Neuron (in vitro differentiated cells): ENCODE measurements around the gene ATRNL1.
A peak's percentile ranks its signal among the peaks of the same experiment; 100 is the strongest.
"Not testable (repeated sequence)": the region's sequence is repeated elsewhere in the genome, so short reads cannot be mapped to it uniquely, and the experiment has no call there.

ENCODE experiments used
- H2AFZ ChIP-seq: one replicate; pipeline ENCODE4 v1.6.1; 2013; ENCODE audit warnings: low read depth, mild to moderate bottlenecking, inconsistent platforms, low read length, moderate library complexity
- H3K27me3 ChIP-seq: one replicate; pipeline ENCODE4 v1.6.1; 2013; ENCODE audit warnings: low read length; ENCODE audit not compliant: insufficient read depth
- H3K36me3 ChIP-seq: one replicate; pipeline ENCODE4 v1.6.1; 2013; ENCODE audit warnings: low read length; ENCODE audit not compliant: insufficient read depth
- H3K4me1 ChIP-seq: one replicate; pipeline ENCODE4 v1.6.1; 2013; ENCODE audit warnings: low read length; ENCODE audit not compliant: insufficient read depth
- H3K4me3 ChIP-seq: 2 replicates; pipeline ENCODE4 v1.5.1; 2013; ENCODE audit warnings: mild to moderate bottlenecking, low read length, moderate library complexity
- H3K9me3 ChIP-seq: one replicate; pipeline ENCODE4 v1.6.1; 2013; ENCODE audit warnings: low read length

ATRNL1 gene

GRCh38 chr10:115095758-115096157 is 2.6 kb downstream of the ATRNL1 start:
- peak overlapping the region; percentile 5 for H3K4me3 ChIP-seq
- H3K4me1 ChIP-seq: peaks cover 28% of the 10 kb centered on the region
- H2AFZ ChIP-seq: no peak overlapping the region
- H3K27me3 ChIP-seq: no peaks in the 10 kb centered on the region
- no peaks in the 10 kb centered on the region for H3K36me3 ChIP-seq
- H3K9me3 ChIP-seq: no peaks in the 10 kb centered on the region

GRCh38 chr10:115103700-115104099 is 10.5 kb downstream of the ATRNL1 start:
- H2AFZ ChIP-seq: no peak overlapping the region
- H3K4me1 ChIP-seq: no peaks in the 10 kb centered on the region
- no peak overlapping the region for H3K4me3 ChIP-seq
- H3K36me3 ChIP-seq: no peaks in the 10 kb centered on the region
- H3K27me3 ChIP-seq: no peaks in the 10 kb centered on the region
- peaks cover 19% of the 10 kb centered on the region for H3K9me3 ChIP-seq

GRCh38 chr10:115105411-115105810 is 12.2 kb downstream of the ATRNL1 start:
- H3K36me3 ChIP-seq, H3K27me3 ChIP-seq, H3K4me3 ChIP-seq, H3K4me1 ChIP-seq, H2AFZ ChIP-seq: not testable (repeated sequence)
- peaks cover 19% of the 10 kb centered on the region for H3K9me3 ChIP-seq

GRCh38 chr10:115107830-115108229 is 14.7 kb downstream of the ATRNL1 start:
- no peaks in the 10 kb centered on the region for H3K27me3 ChIP-seq
- no peak overlapping the region for H2AFZ ChIP-seq
- peaks cover 24% of the 10 kb centered on the region for H3K9me3 ChIP-seq
- H3K4me1 ChIP-seq: no peaks in the 10 kb centered on the region
- H3K36me3 ChIP-seq: no peaks in the 10 kb centered on the region
- H3K4me3 ChIP-seq: no peak overlapping the region

- Histone ChIP-seq H3K36me3 (no peaks in the 10 kb centered on the region), H3K27me3 (no peaks in the 10 kb centered on the region), H3K4me3 (no peak overlapping the region), H3K4me1 (peaks cover 7% of the 10 kb centered on the region), H2AFZ (no peak overlapping the region), H3K9me3 (peaks cover 3% of the 10 kb centered on the region)
Measured at GRCh38 chr10:115117301-115117700, 24.1 kb downstream of the ATRNL1 start.

GRCh38 chr10:115118346-115118745 is 25.2 kb downstream of the ATRNL1 start:
- Histone ChIP-seq H2AFZ (no peak overlapping the region), H3K4me3 (no peak overlapping the region)

GRCh38 chr10:115125505-115125904 is 32.3 kb downstream of the ATRNL1 start:
- Histone ChIP-seq H2AFZ (no peak overlapping the region), H3K9me3 (no peaks in the 10 kb centered on the region), H3K4me3 (no peak overlapping the region), H3K4me1 (peaks cover 7% of the 10 kb centered on the region), H3K27me3 (no peaks in the 10 kb centered on the region), H3K36me3 (no peaks in the 10 kb centered on the region)

More at GRCh38 chr10:115118346-115118745, 25.2 kb downstream of the ATRNL1 start:
- no peaks in the 10 kb centered on the region for H3K9me3 ChIP-seq
- H3K27me3 ChIP-seq: no peaks in the 10 kb centered on the region
- H3K4me1 ChIP-seq: peaks cover 7% of the 10 kb centered on the region
- no peaks in the 10 kb centered on the region for H3K36me3 ChIP-seq

- no peak overlapping the region for H3K4me3 ChIP-seq
Measured at GRCh38 chr10:115129752-115130151, 36.6 kb downstream of the ATRNL1 start.

GRCh38 chr10:115136616-115137015 is 43.5 kb downstream of the ATRNL1 start:
- H2AFZ ChIP-seq: no peak overlapping the region
- no peak overlapping the region for H3K4me3 ChIP-seq
- H3K9me3 ChIP-seq: peaks cover 8% of the 10 kb centered on the region
- H3K4me1 ChIP-seq: peaks cover 6% of the 10 kb centered on the region
- no peaks in the 10 kb centered on the region for H3K36me3 ChIP-seq
- no peaks in the 10 kb centered on the region for H3K27me3 ChIP-seq

More at GRCh38 chr10:115129752-115130151, 36.6 kb downstream of the ATRNL1 start:
- H3K9me3 ChIP-seq: no peaks in the 10 kb centered on the region
- H3K27me3 ChIP-seq: no peaks in the 10 kb centered on the region
- no peak overlapping the region for H2AFZ ChIP-seq
- H3K36me3 ChIP-seq: no peaks in the 10 kb centered on the region
- H3K4me1 ChIP-seq: no peaks in the 10 kb centered on the region

- H3K9me3 ChIP-seq: peaks cover 8% of the 10 kb centered on the region
- no peaks in the 10 kb centered on the region for H3K36me3 ChIP-seq
- no peak overlapping the region for H2AFZ ChIP-seq
- H3K27me3 ChIP-seq: no peaks in the 10 kb centered on the region
- H3K4me3 ChIP-seq: no peak overlapping the region
- peaks cover 6% of the 10 kb centered on the region for H3K4me1 ChIP-seq
Measured at GRCh38 chr10:115141254-115141653, 48.1 kb downstream of the ATRNL1 start.

- Histone ChIP-seq H3K4me1 (no peaks in the 10 kb centered on the region), H3K4me3 (no peak overlapping the region), H3K27me3 (no peaks in the 10 kb centered on the region), H3K9me3 (no peaks in the 10 kb centered on the region), H3K36me3 (no peaks in the 10 kb centered on the region), H2AFZ (no peak overlapping the region)
Measured at GRCh38 chr10:115157357-115157756, 64.2 kb downstream of the ATRNL1 start.

GRCh38 chr10:115163129-115163528 is 70.0 kb downstream of the ATRNL1 start:
- Histone ChIP-seq H3K9me3 (no peaks in the 10 kb centered on the region), H3K4me1 (no peaks in the 10 kb centered on the region), H3K36me3 (peaks cover 9% of the 10 kb centered on the region), H3K4me3 (no peak overlapping the region), H3K27me3 (no peaks in the 10 kb centered on the region), H2AFZ (no peak overlapping the region)

- no peaks in the 10 kb centered on the region for H3K27me3 ChIP-seq
- no peak overlapping the region for H3K4me3 ChIP-seq
- no peaks in the 10 kb centered on the region for H3K4me1 ChIP-seq
- H2AFZ ChIP-seq: no peak overlapping the region
- no peaks in the 10 kb centered on the region for H3K9me3 ChIP-seq
- peaks cover 9% of the 10 kb centered on the region for H3K36me3 ChIP-seq
Measured at GRCh38 chr10:115164220-115164619, 71.1 kb downstream of the ATRNL1 start.

- no peak overlapping the region for H3K4me3 ChIP-seq
- H3K4me1 ChIP-seq: no peaks in the 10 kb centered on the region
- no peak overlapping the region for H2AFZ ChIP-seq
- H3K9me3 ChIP-seq: no peaks in the 10 kb centered on the region
- H3K36me3 ChIP-seq: peaks cover 9% of the 10 kb centered on the region
- H3K27me3 ChIP-seq: no peaks in the 10 kb centered on the region
Measured at GRCh38 chr10:115167751-115168150, 74.6 kb downstream of the ATRNL1 start.
